ENCODE data around the gene MLLT6. TPM values are rescaled to one million over a fixed set of nuclear protein-coding genes. Genes with fewer than 3 reads are reported as not detected.

The MLLT6 gene
- total RNA-seq, 1 experiment from 2014 or later: 127 TPM

DNA sequence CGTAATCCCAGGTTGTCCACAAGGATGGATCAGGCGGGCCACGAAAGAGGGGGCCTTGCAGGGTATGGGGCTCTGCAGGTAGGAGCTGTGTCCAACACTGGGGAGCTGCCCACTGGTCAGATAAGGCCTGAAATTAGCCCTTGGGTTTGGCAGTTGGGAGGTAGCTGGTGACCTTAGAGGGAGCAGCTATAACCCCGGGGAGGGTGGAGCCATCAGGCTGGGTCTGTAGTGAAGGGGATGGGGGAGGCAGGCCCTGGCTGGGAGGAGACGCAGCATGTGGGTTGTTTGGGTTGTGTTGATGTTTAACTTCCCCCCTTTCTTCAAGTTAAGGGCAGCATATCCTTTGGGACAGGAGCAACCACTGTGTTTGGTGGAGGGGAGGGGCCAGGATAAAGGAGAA, 5.9 kb downstream of the MLLT6 start:
- intact Hi-C loops (cut with micrococcal nuclease; ENCODE audit: unreplicated experiment): no loop called here
- H3K4me2 ChIP-seq: no peak overlapping the region
- H3K27me3 ChIP-seq (ENCODE audit: insufficient read depth, low read depth): no peaks in the 10 kb centered on the region
- H4K20me1 ChIP-seq (ENCODE audit: insufficient read depth): peaks cover 34% of the 10 kb centered on the region
- H2AFZ ChIP-seq: no peak overlapping the region
- 0 out of 2 replicates have a peak, but pooled peaks cover 6% of the 10 kb centered on the region for H3K4me1 ChIP-seq (replicated peaks; ENCODE audit: insufficient read depth)
- peaks cover 32% of the 10 kb centered on the region for H3K79me2 ChIP-seq (ENCODE audit: low read depth)
- H3K27ac ChIP-seq: no peak overlapping the region
- no peaks in the 10 kb centered on the region for H3K9me3 ChIP-seq (ENCODE audit: insufficient read depth, low read depth)
- POLR2A ChIA-PET (ENCODE audit: unreplicated experiment): interaction anchor here (0.6 kb wide), 1 partner anchor 143 kb away, joined by 4 read pairs; the partner anchor contains the start of gene RPL23
- peaks cover 32% of the 10 kb centered on the region; the same call in 1 of the 2 replicates for H3F3A ChIP-seq (ENCODE audit: insufficient read depth, low read depth)
- H3K4me3 ChIP-seq: no peak overlapping the region
- BruUV-seq (replicated peaks): no TSS peak
- peaks cover 21% of the 10 kb centered on the region for H3K36me3 ChIP-seq (ENCODE audit: low read depth)
- no peak for DNase-seq
- H3K9me2 ChIP-seq (ENCODE audit: insufficient read depth): no peaks in the 10 kb centered on the region
- CTCF ChIA-PET: no interaction called here
- no peak for TF ChIP-seq EZH2 (IDR thresholded peaks at IDR 0.05; ENCODE audit: low read depth)
- TF ChIP-seq, protein P1, sequence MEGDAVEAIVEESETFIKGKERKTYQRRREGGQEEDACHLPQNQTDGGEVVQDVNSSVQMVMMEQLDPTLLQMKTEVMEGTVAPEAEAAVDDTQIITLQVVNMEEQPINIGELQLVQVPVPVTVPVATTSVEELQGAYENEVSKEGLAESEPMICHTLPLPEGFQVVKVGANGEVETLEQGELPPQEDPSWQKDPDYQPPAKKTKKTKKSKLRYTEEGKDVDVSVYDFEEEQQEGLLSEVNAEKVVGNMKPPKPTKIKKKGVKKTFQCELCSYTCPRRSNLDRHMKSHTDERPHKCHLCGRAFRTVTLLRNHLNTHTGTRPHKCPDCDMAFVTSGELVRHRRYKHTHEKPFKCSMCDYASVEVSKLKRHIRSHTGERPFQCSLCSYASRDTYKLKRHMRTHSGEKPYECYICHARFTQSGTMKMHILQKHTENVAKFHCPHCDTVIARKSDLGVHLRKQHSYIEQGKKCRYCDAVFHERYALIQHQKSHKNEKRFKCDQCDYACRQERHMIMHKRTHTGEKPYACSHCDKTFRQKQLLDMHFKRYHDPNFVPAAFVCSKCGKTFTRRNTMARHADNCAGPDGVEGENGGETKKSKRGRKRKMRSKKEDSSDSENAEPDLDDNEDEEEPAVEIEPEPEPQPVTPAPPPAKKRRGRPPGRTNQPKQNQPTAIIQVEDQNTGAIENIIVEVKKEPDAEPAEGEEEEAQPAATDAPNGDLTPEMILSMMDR (conservative IDR thresholded peaks at IDR 0.05): no peak

DNA sequence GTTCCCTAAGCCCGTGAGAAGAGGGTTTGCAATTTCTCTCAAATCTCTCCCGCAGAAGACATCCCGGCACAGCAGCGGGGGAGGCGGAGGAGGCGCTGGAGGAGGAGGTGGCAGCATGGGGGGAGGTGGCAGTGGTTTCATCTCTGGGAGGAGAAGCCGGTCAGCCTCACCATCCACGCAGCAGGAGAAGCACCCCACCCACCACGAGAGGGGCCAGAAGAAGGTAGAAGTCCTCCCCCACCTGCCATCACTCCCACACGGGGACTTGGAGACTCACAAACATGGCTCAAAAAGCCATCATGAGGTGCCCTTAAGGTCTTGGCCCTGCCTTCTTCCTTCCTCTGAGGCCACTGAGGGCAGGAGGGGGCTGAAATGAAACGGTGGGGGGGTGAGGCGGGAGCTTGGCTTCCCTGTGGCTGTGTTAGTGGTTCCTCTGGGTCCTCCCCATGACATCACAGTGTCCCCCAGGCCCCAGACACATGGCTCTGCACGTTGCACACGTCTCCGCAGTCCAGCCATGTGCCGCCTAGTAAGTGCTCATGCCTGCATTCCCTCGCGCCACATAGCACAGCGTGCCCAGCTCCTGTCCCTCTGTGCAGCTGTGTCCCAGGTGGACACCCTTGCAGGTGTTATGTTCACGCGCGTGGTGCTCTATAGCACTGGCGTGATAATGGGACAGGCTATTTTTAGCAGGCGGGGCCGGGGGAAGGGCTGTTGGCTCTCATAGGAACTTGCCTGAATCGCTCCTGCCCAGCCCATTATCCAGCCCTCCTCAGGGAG, 6.9 kb downstream of the MLLT6 start:
- no peak for TF ChIP-seq EZH2 (IDR thresholded peaks at IDR 0.05; ENCODE audit: low read depth)
- TF ChIP-seq, protein P1 (conservative IDR thresholded peaks at IDR 0.05): no peak
- ChIA-PET POLR2A (ENCODE audit: unreplicated experiment) (no interaction called here), CTCF (no interaction called here)
- Histone ChIP-seq H3K79me2 (ENCODE audit: low read depth) (peaks cover 22% of the 10 kb centered on the region), H3K27ac (no peak overlapping the region), H3K9me2 (ENCODE audit: insufficient read depth) (no peaks in the 10 kb centered on the region), H4K20me1 (ENCODE audit: insufficient read depth) (peaks cover 25% of the 10 kb centered on the region), H3K36me3 (ENCODE audit: low read depth) (peaks cover 21% of the 10 kb centered on the region), H3K4me3 (no peak overlapping the region), H2AFZ (no peak overlapping the region), H3K4me2 (no peak overlapping the region), H3K27me3 (ENCODE audit: insufficient read depth, low read depth) (no peaks in the 10 kb centered on the region), H3K4me1 (replicated peaks; ENCODE audit: insufficient read depth) (0 out of 2 replicates have a peak, but pooled peaks cover 3% of the 10 kb centered on the region), H3F3A (ENCODE audit: insufficient read depth, low read depth) (peaks cover 28% of the 10 kb centered on the region; the same call in 1 of the 2 replicates), H3K9me3 (ENCODE audit: insufficient read depth, low read depth) (no peaks in the 10 kb centered on the region)
- DNase-seq: no peak
- intact Hi-C loops (cut with micrococcal nuclease; ENCODE audit: unreplicated experiment): no loop called here
- BruUV-seq (replicated peaks): no TSS peak

DNA sequence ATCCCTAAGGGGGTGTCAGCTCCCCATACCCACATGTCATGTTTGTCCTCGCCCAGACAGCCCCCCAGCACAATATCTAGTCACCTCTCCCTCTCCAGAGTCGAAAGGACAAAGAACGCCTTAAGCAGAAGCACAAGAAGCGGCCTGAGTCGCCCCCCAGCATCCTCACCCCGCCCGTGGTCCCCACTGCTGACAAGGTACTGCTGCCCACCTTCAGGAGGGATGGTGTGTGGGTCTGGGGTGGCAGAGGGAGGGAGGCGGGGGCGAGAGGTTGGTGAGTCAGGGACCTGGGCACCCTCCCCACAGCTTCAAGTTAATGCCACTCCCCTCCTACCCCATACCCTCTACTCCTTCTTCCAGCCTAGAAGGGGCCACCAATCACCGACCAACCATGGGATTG, 7.5 kb downstream of the MLLT6 start:
- TF ChIP-seq, protein P1 (conservative IDR thresholded peaks at IDR 0.05): no peak
- TF ChIP-seq EZH2 (IDR thresholded peaks at IDR 0.05; ENCODE audit: low read depth): no peak
- H3K4me2 ChIP-seq: no peak overlapping the region
- H3K9me3 ChIP-seq (ENCODE audit: insufficient read depth, low read depth): no peaks in the 10 kb centered on the region
- peaks cover 19% of the 10 kb centered on the region for H4K20me1 ChIP-seq (ENCODE audit: insufficient read depth)
- peaks cover 30% of the 10 kb centered on the region; the same call in 1 of the 2 replicates for H3F3A ChIP-seq (ENCODE audit: insufficient read depth, low read depth)
- no peaks in the 10 kb centered on the region for H3K9me2 ChIP-seq (ENCODE audit: insufficient read depth)
- CTCF ChIA-PET: no interaction called here
- H3K4me3 ChIP-seq: no peak overlapping the region
- BruUV-seq (replicated peaks): no TSS peak
- DNase-seq: no peak
- no peak overlapping the region for H2AFZ ChIP-seq
- peaks cover 21% of the 10 kb centered on the region for H3K36me3 ChIP-seq (ENCODE audit: low read depth)
- intact Hi-C loops (cut with micrococcal nuclease; ENCODE audit: unreplicated experiment): no loop called here
- no peaks in the 10 kb centered on the region for H3K4me1 ChIP-seq (replicated peaks; ENCODE audit: insufficient read depth)
- POLR2A ChIA-PET (ENCODE audit: unreplicated experiment): no interaction called here
- no peak overlapping the region for H3K27ac ChIP-seq
- no peaks in the 10 kb centered on the region for H3K27me3 ChIP-seq (ENCODE audit: insufficient read depth, low read depth)
- peaks cover 16% of the 10 kb centered on the region for H3K79me2 ChIP-seq (ENCODE audit: low read depth)

Measured in PC-9 (cell line).